Peyer's patch (tissue), 4 donors: ENCODE data around the gene SLC27A2. TPM values are rescaled to one million over a fixed set of nuclear protein-coding genes. Genes with fewer than 3 reads are reported as not detected.
"Not testable (repeated sequence)": the region's sequence is repeated elsewhere in the genome, so short reads cannot be mapped to it uniquely, and the experiment has no call there.

Experiments
- DNase-seq, 3 donors: peaks; one replicate each; pipeline ENCODE4 v3.0.0-alpha.2; 2017 to 2019
- H3K27ac ChIP-seq, 4 donors: fragments of 200-600 bp; sonication (generic); one replicate each; pipeline ENCODE4 v1.5.1; 2016 to 2019
- H3K27me3 ChIP-seq, 2 donors: fragments of 200-600 bp; sonication (generic); one replicate each; pipeline ENCODE4 v1.5.1; 2019
- H3K36me3 ChIP-seq, 3 donors: fragments of 200-600 bp; sonication (generic); one replicate each; pipeline ENCODE4 v1.5.1; 2016 to 2019
- H3K4me1 ChIP-seq, 4 donors: fragments of 200-600 bp; sonication (generic); one replicate each; pipeline ENCODE4 v1.5.1; 2016 to 2019
- H3K4me3 ChIP-seq, 4 donors: fragments of 200-600 bp; sonication (generic); 1 replicate in 3 of 4; 2 replicates in 1 of 4; pipeline ENCODE4 v1.5.1; 2016 to 2019; ENCODE audit warnings: mild to moderate bottlenecking in 1 of 4
- H3K9me3 ChIP-seq, 4 donors: fragments of 200-600 bp; sonication (generic); one replicate each; pipeline ENCODE4 v1.5.1; 2016 to 2019; ENCODE audit warnings: mild to moderate bottlenecking in 1 of 4
- CTCF ChIP-seq, 6 experiments: fragments of 450-650 bp in 4 of 6; fragments of 200-600 bp in 2 of 6; sonication (generic) in 1 of 6; IDR thresholded peaks; one replicate each; pipeline ENCODE4 v1.5.1; 2017 to 2019; ENCODE audit warnings: antibody characterized with exemption in 6 of 6, mild to moderate bottlenecking in 3 of 6, moderate library complexity in 1 of 6
- POLR2A ChIP-seq, 2 donors: fragments of 450-650 bp; IDR thresholded peaks; one replicate each; pipeline ENCODE4 v1.5.1; 2017; ENCODE audit warnings: antibody characterized with exemption in 2 of 2, mild to moderate bottlenecking in 2 of 2, moderate library complexity in 2 of 2
- total RNA-seq, 4 donors: library from RNA; depleted of rRNA; stranded (reverse); fragments of >200 nt; gene quantifications; one replicate each; pipeline ENCODE4 v1.1.0, GENCODE V29; 2016

The SLC27A2 gene
- total RNA-seq, 4 donors from 2014 or later = 8.3 to 47.9 (median 32.3) TPM

- H3K9me3 ChIP-seq = no peaks in the 10 kb centered on the region
- DNase-seq = no peak
- H3K36me3 ChIP-seq = no peaks in the 10 kb centered on the region
- H3K4me1 ChIP-seq = peaks cover 0 to 24% (median under 1%) of the 10 kb centered on the region in 4 donors
- no peak overlapping the region for H3K27ac ChIP-seq
- no peaks in the 10 kb centered on the region for H3K27me3 ChIP-seq
- no peak overlapping the region for H3K4me3 ChIP-seq
- TF ChIP-seq POLR2A (IDR thresholded peaks at IDR 0.05) (no peak), CTCF (IDR thresholded peaks at IDR 0.05) (no peak)
Observed at GRCh38 chr15:50187997-50188396, 6.0 kb downstream of the SLC27A2 start.

- H3K9me3 ChIP-seq, H3K27me3 ChIP-seq, H3K36me3 ChIP-seq, H3K4me3 ChIP-seq, DNase-seq: not testable (repeated sequence)
- Histone ChIP-seq H3K4me1 (peaks cover 0 to 21% (median 0%) of the 10 kb centered on the region in 4 donors), H3K27ac (peak overlapping the region in 2 of 4 donors; percentile 16 to 65)
Observed at GRCh38 chr15:50188793-50189192, 6.8 kb downstream of the SLC27A2 start.

- no peak for TF ChIP-seq CTCF (IDR thresholded peaks at IDR 0.05)
- no peak for TF ChIP-seq POLR2A (IDR thresholded peaks at IDR 0.05)
- no peaks in the 10 kb centered on the region for H3K27me3 ChIP-seq
- H3K27ac ChIP-seq = peak overlapping the region in 2 of 4 donors; percentile 28 to 65
- DNase-seq = no peak
- no peaks in the 10 kb centered on the region for H3K9me3 ChIP-seq
- no peaks in the 10 kb centered on the region for H3K36me3 ChIP-seq
- H3K4me3 ChIP-seq = no peak overlapping the region
- H3K4me1 ChIP-seq = peaks cover 0 to 14% (median 0%) of the 10 kb centered on the region in 4 donors
Observed at GRCh38 chr15:50189633-50190032, 7.6 kb downstream of the SLC27A2 start.

- Histone ChIP-seq H3K27ac (peak overlapping the region in 2 of 4 donors; percentile 28 to 29), H3K4me1 (peaks cover 0 to 13% (median 0%) of the 10 kb centered on the region in 4 donors), H3K9me3 (no peaks in the 10 kb centered on the region), H3K27me3 (no peaks in the 10 kb centered on the region), H3K36me3 (no peaks in the 10 kb centered on the region), H3K4me3 (no peak overlapping the region)
- DNase-seq = no peak
- no peak for TF ChIP-seq CTCF (IDR thresholded peaks at IDR 0.05)
- no peak for TF ChIP-seq POLR2A (IDR thresholded peaks at IDR 0.05)
Observed at GRCh38 chr15:50190166-50190570, 8.2 kb downstream of the SLC27A2 start.

- H3K4me1 ChIP-seq = peaks cover 0 to 13% (median 0%) of the 10 kb centered on the region in 4 donors
- no peak for TF ChIP-seq CTCF (IDR thresholded peaks at IDR 0.05)
- no peak overlapping the region for H3K4me3 ChIP-seq
- H3K27me3 ChIP-seq = no peaks in the 10 kb centered on the region
- no peaks in the 10 kb centered on the region for H3K9me3 ChIP-seq
- no peaks in the 10 kb centered on the region for H3K36me3 ChIP-seq
- no peak overlapping the region for H3K27ac ChIP-seq
- no peak for DNase-seq
Observed at GRCh38 chr15:50190723-50191122, 8.7 kb downstream of the SLC27A2 start.

- Histone ChIP-seq H3K4me1 (peaks cover 0 to 13% (median 0%) of the 10 kb centered on the region in 4 donors), H3K27ac (no peak overlapping the region), H3K27me3 (no peaks in the 10 kb centered on the region), H3K4me3 (no peak overlapping the region), H3K36me3 (no peaks in the 10 kb centered on the region), H3K9me3 (no peaks in the 10 kb centered on the region)
- no peak for TF ChIP-seq CTCF (IDR thresholded peaks at IDR 0.05)
- no peak for TF ChIP-seq POLR2A (IDR thresholded peaks at IDR 0.05)
- no peak for DNase-seq
Observed at GRCh38 chr15:50192164-50192563, 10.2 kb downstream of the SLC27A2 start.
